Measurements from ENCODE around the gene ALOX15B. TPM values are rescaled to one million over a fixed set of nuclear protein-coding genes. Genes with fewer than 3 reads are reported as not detected.
"Not testable (repeated sequence)": the region's sequence is repeated elsewhere in the genome, so short reads cannot be mapped to it uniquely, and the experiment has no call there.

Gene ALOX15B
- total RNA-seq, 1 donor from 2014 or later: not detected

GRCh38 chr17:8052256-8053252 is 13.7 kb downstream of the ALOX15B start:
- Mint-ChIP-seq H3K27me3 (ENCODE audit: insufficient read depth) (peaks cover 13% of the 10 kb centered on the region), H3K36me3 (ENCODE audit: low read depth) (no peaks in the 10 kb centered on the region), H3K27ac (no peak overlapping the region), H3K4me1 (ENCODE audit: low read depth) (peaks cover 13% of the 10 kb centered on the region), H3K9me3 (no peaks in the 10 kb centered on the region), H3K4me3 (no peak overlapping the region)
- intact Hi-C loops (cut with micrococcal nuclease): no loop called here
- DNase-seq (ENCODE audit: low spot score): no peak

GRCh38 chr17:8053600-8053999 is 14.7 kb downstream of the ALOX15B start:
- intact Hi-C loops (cut with micrococcal nuclease): no loop called here
- no peak for DNase-seq (ENCODE audit: low spot score)
- Mint-ChIP-seq H3K4me1 (ENCODE audit: low read depth) (peaks cover 14% of the 10 kb centered on the region), H3K9me3 (no peaks in the 10 kb centered on the region), H3K27ac (no peak overlapping the region), H3K27me3 (ENCODE audit: insufficient read depth) (peaks cover 20% of the 10 kb centered on the region), H3K36me3 (ENCODE audit: low read depth) (no peaks in the 10 kb centered on the region), H3K4me3 (no peak overlapping the region)

- Mint-ChIP-seq H3K27me3 (ENCODE audit: insufficient read depth) (peaks cover 37% of the 10 kb centered on the region), H3K27ac (no peak overlapping the region), H3K4me3 (no peak overlapping the region), H3K4me1 (ENCODE audit: low read depth) (peaks cover 27% of the 10 kb centered on the region), H3K9me3 (no peaks in the 10 kb centered on the region), H3K36me3 (ENCODE audit: low read depth) (no peaks in the 10 kb centered on the region)
- intact Hi-C loops (cut with micrococcal nuclease): loop anchor here (2.0 to 5.0 kb wide), 5 partner anchors 17 to 881 kb away; partner anchors contain the start of genes CYB5D1, NAA38 and TMEM88
- DNase-seq (ENCODE audit: low spot score): no peak
These were observed 17.0 kb downstream of the ALOX15B start for GRCh38 chr17:8055851-8056231.

- peaks cover 39% of the 10 kb centered on the region for H3K27me3 Mint-ChIP-seq (ENCODE audit: insufficient read depth)
- H3K36me3 Mint-ChIP-seq (ENCODE audit: low read depth): no peaks in the 10 kb centered on the region
- no peak overlapping the region for H3K4me3 Mint-ChIP-seq
- DNase-seq (ENCODE audit: low spot score): peak; percentile 31
- no peaks in the 10 kb centered on the region for H3K9me3 Mint-ChIP-seq
- peaks cover 27% of the 10 kb centered on the region for H3K4me1 Mint-ChIP-seq (ENCODE audit: low read depth)
- intact Hi-C loops (cut with micrococcal nuclease): loop anchor here (2.0 to 5.0 kb wide), 5 partner anchors 16 to 881 kb away; partner anchors contain the start of genes CYB5D1, NAA38 and TMEM88
- peak overlapping the region; percentile 15 for H3K27ac Mint-ChIP-seq
These were observed 17.5 kb downstream of the ALOX15B start for GRCh38 chr17:8056232-8056975.

GRCh38 chr17:8056976-8057625 is 18.2 kb downstream of the ALOX15B start:
- no peak overlapping the region for H3K4me3 Mint-ChIP-seq
- H3K4me1 Mint-ChIP-seq (ENCODE audit: low read depth): peaks cover 27% of the 10 kb centered on the region
- peaks cover 44% of the 10 kb centered on the region for H3K27me3 Mint-ChIP-seq (ENCODE audit: insufficient read depth)
- H3K36me3 Mint-ChIP-seq (ENCODE audit: low read depth): no peaks in the 10 kb centered on the region
- H3K9me3 Mint-ChIP-seq: no peaks in the 10 kb centered on the region
- H3K27ac Mint-ChIP-seq: no peak overlapping the region
- intact Hi-C loops (cut with micrococcal nuclease): loop anchor here (1.0 to 5.0 kb wide), 10 partner anchors 16 to 880 kb away; partner anchors contain the start of genes CYB5D1, NAA38 and TMEM88
- DNase-seq (ENCODE audit: low spot score): no peak

GRCh38 chr17:8057691-8058114 is 18.8 kb downstream of the ALOX15B start:
- Mint-ChIP-seq H3K4me1 (ENCODE audit: low read depth) (peaks cover 27% of the 10 kb centered on the region), H3K4me3 (no peak overlapping the region), H3K27me3 (ENCODE audit: insufficient read depth) (peaks cover 50% of the 10 kb centered on the region), H3K36me3 (ENCODE audit: low read depth) (no peaks in the 10 kb centered on the region), H3K27ac (no peak overlapping the region), H3K9me3 (no peaks in the 10 kb centered on the region)
- DNase-seq (ENCODE audit: low spot score): peak; percentile 26
- intact Hi-C loops (cut with micrococcal nuclease): loop anchor here (1.0 to 5.0 kb wide), 10 partner anchors 15 to 880 kb away; partner anchors contain the start of genes CYB5D1, NAA38 and TMEM88

GRCh38 chr17:8059131-8059530 is 20.3 kb downstream of the ALOX15B start:
- DNase-seq (ENCODE audit: low spot score): no peak
- no peaks in the 10 kb centered on the region for H3K9me3 Mint-ChIP-seq
- H3K36me3 Mint-ChIP-seq (ENCODE audit: low read depth): no peaks in the 10 kb centered on the region
- intact Hi-C loops (cut with micrococcal nuclease): loop anchor here (5.0 kb wide), 4 partner anchors 202 to 878 kb away; partner anchors contain the start of genes CYB5D1, NAA38 and TMEM88
- peaks cover 60% of the 10 kb centered on the region for H3K27me3 Mint-ChIP-seq (ENCODE audit: insufficient read depth)
- peaks cover 27% of the 10 kb centered on the region for H3K4me1 Mint-ChIP-seq (ENCODE audit: low read depth)
- no peak overlapping the region for H3K4me3 Mint-ChIP-seq
- H3K27ac Mint-ChIP-seq: no peak overlapping the region

GRCh38 chr17:8060274-8060673 is 21.4 kb downstream of the ALOX15B start:
- Mint-ChIP-seq H3K27ac (no peak overlapping the region), H3K4me1 (ENCODE audit: low read depth) (peaks cover 27% of the 10 kb centered on the region), H3K27me3 (ENCODE audit: insufficient read depth) (peaks cover 68% of the 10 kb centered on the region), H3K9me3 (no peaks in the 10 kb centered on the region), H3K4me3 (no peak overlapping the region), H3K36me3 (ENCODE audit: low read depth) (no peaks in the 10 kb centered on the region)
- intact Hi-C loops (cut with micrococcal nuclease): loop anchor here (1.0 kb wide), 3 partner anchors 13 to 58 kb away; partner anchors contain the start of gene ALOXE3
- DNase-seq (ENCODE audit: low spot score): peak; percentile 50

GRCh38 chr17:8061851-8062250 is 23.0 kb downstream of the ALOX15B start:
- H3K4me1 Mint-ChIP-seq (ENCODE audit: low read depth): peaks cover 14% of the 10 kb centered on the region
- peaks cover 74% of the 10 kb centered on the region for H3K27me3 Mint-ChIP-seq (ENCODE audit: insufficient read depth)
- H3K9me3 Mint-ChIP-seq; intact Hi-C loops (cut with micrococcal nuclease); DNase-seq (ENCODE audit: low spot score); H3K4me3 Mint-ChIP-seq; H3K36me3 Mint-ChIP-seq (ENCODE audit: low read depth); H3K27ac Mint-ChIP-seq: not testable (repeated sequence)

- H3K4me3 Mint-ChIP-seq: no peak overlapping the region
- peaks cover 13% of the 10 kb centered on the region for H3K4me1 Mint-ChIP-seq (ENCODE audit: low read depth)
- H3K27ac Mint-ChIP-seq: no peak overlapping the region
- DNase-seq (ENCODE audit: low spot score): no peak
- no peaks in the 10 kb centered on the region for H3K9me3 Mint-ChIP-seq
- H3K27me3 Mint-ChIP-seq (ENCODE audit: insufficient read depth): peaks cover 70% of the 10 kb centered on the region
- intact Hi-C loops (cut with micrococcal nuclease): no loop called here
- H3K36me3 Mint-ChIP-seq (ENCODE audit: low read depth): no peaks in the 10 kb centered on the region
These were observed 23.6 kb downstream of the ALOX15B start for GRCh38 chr17:8062435-8062806.

- intact Hi-C loops (cut with micrococcal nuclease): no loop called here
These were observed 24.1 kb downstream of the ALOX15B start for GRCh38 chr17:8062807-8063483.

More at GRCh38 chr17:8062807-8063483, 24.1 kb downstream of the ALOX15B start:
- H3K9me3 Mint-ChIP-seq: no peaks in the 10 kb centered on the region
- no peaks in the 10 kb centered on the region for H3K36me3 Mint-ChIP-seq (ENCODE audit: low read depth)
- H3K4me1 Mint-ChIP-seq (ENCODE audit: low read depth): peaks cover 13% of the 10 kb centered on the region
- DNase-seq (ENCODE audit: low spot score): no peak
- no peak overlapping the region for H3K4me3 Mint-ChIP-seq
- H3K27ac Mint-ChIP-seq: no peak overlapping the region
- peaks cover 66% of the 10 kb centered on the region for H3K27me3 Mint-ChIP-seq (ENCODE audit: insufficient read depth)
